Glutamatergic neuron (in vitro differentiated cells): Measurements from ENCODE around the gene IDUA. TPM values are rescaled to one million over a fixed set of nuclear protein-coding genes. Genes with fewer than 3 reads are reported as not detected.

Experiments
- DNase-seq: peaks from one replicate; pipeline ENCODE4 v3.0.0; 2022
- H3K27ac Mint-ChIP-seq: one replicate; pipeline ENCODE4 v1.8.0; 2020; ENCODE audit warnings: mild to moderate bottlenecking, mixed read lengths, inconsistent platforms; ENCODE audit not compliant: unreplicated experiment
- H3K27me3 Mint-ChIP-seq: one replicate; pipeline ENCODE4 v1.8.0; 2020; ENCODE audit warnings: mild to moderate bottlenecking, moderate library complexity, mixed read lengths, inconsistent platforms; ENCODE audit not compliant: unreplicated experiment
- H3K36me3 Mint-ChIP-seq: one replicate; pipeline ENCODE4 v1.8.0; 2020; ENCODE audit warnings: mild to moderate bottlenecking, mixed read lengths, inconsistent platforms; ENCODE audit not compliant: unreplicated experiment
- H3K4me1 Mint-ChIP-seq: one replicate; pipeline ENCODE4 v1.8.0; 2020; ENCODE audit warnings: mild to moderate bottlenecking, low read depth, mixed read lengths, inconsistent platforms; ENCODE audit not compliant: unreplicated experiment
- H3K4me3 Mint-ChIP-seq: one replicate; pipeline ENCODE4 v1.8.0; 2020; ENCODE audit warnings: mild to moderate bottlenecking, mixed read lengths, inconsistent platforms; ENCODE audit not compliant: unreplicated experiment
- H3K9me3 Mint-ChIP-seq: one replicate; pipeline ENCODE4 v1.8.0; 2020; ENCODE audit warnings: mild to moderate bottlenecking, moderate library complexity, mixed read lengths, inconsistent platforms; ENCODE audit not compliant: unreplicated experiment
- total RNA-seq: library from RNA; stranded (reverse); fragmentation: NEBNext Ultra II Directional; extraction: Animal tissue kit (Norgen Biotek cat#: 25700); gene quantifications from one replicate; pipeline ENCODE4 v1.2.1, GENCODE V29; 2021; ENCODE audit not compliant: unreplicated experiment
- TF ChIP-seq, protein P1 (sequence below): fragments of 200-600 bp; sonication (generic); IDR thresholded peaks from one replicate; pipeline ENCODE4 v1.5.0; 2021; ENCODE audit not compliant: partially characterized antibody, unreplicated experiment

IDUA gene
- total RNA-seq, 1 donor from 2014 or later = 20.3 TPM

DNA sequence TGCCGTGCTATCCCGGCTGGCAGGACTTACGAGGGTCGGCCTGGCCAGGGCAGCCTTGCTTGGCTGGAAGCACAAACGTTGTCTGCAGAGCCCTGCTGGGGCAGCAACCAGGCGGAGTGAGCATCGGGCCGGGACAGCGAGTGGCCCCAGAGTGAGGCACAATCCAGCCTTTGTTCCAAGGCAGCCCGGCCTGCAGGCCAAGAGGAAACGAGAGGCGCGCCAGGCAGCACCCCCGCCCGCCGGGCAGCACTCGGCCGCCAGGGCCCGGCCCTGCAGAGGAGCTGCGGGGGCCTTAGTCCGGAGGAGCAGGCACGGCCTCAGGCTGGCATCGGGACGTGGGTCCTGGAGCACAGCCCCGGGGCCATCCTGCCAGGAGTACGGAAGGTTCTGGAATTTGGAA, 48.7 kb downstream of the IDUA start:
- no peak overlapping the region for H3K4me3 Mint-ChIP-seq
- no peaks in the 10 kb centered on the region for H3K4me1 Mint-ChIP-seq
- H3K9me3 Mint-ChIP-seq = peaks cover 2% of the 10 kb centered on the region
- no peaks in the 10 kb centered on the region for H3K36me3 Mint-ChIP-seq
- H3K27me3 Mint-ChIP-seq = peaks cover 2% of the 10 kb centered on the region
- no peak for DNase-seq
- H3K27ac Mint-ChIP-seq = no peak overlapping the region
- TF ChIP-seq, protein P1, sequence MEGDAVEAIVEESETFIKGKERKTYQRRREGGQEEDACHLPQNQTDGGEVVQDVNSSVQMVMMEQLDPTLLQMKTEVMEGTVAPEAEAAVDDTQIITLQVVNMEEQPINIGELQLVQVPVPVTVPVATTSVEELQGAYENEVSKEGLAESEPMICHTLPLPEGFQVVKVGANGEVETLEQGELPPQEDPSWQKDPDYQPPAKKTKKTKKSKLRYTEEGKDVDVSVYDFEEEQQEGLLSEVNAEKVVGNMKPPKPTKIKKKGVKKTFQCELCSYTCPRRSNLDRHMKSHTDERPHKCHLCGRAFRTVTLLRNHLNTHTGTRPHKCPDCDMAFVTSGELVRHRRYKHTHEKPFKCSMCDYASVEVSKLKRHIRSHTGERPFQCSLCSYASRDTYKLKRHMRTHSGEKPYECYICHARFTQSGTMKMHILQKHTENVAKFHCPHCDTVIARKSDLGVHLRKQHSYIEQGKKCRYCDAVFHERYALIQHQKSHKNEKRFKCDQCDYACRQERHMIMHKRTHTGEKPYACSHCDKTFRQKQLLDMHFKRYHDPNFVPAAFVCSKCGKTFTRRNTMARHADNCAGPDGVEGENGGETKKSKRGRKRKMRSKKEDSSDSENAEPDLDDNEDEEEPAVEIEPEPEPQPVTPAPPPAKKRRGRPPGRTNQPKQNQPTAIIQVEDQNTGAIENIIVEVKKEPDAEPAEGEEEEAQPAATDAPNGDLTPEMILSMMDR = no peak

DNA sequence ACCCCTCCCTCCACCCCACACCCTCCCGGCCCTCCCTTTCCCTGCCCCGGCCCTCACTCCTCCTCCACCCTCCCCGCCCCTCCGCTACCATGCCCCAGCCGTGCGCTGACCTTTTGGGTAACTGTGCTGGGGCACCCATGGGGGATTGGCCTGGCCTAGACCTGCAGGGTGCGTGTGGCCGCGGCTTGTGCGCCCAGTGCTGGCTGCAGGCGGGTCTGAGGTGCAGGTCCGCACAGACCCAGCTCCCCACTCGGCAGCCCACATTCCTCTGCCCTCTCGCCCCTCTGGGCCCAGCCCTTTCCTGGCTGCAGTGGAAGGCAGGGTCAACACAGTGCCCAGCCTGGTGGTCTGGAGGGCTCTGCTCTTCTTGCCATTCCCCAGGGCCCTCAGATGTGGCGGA, 49.3 kb downstream of the IDUA start:
- H3K4me3 Mint-ChIP-seq = no peak overlapping the region
- TF ChIP-seq, protein P1 = no peak

DNA sequence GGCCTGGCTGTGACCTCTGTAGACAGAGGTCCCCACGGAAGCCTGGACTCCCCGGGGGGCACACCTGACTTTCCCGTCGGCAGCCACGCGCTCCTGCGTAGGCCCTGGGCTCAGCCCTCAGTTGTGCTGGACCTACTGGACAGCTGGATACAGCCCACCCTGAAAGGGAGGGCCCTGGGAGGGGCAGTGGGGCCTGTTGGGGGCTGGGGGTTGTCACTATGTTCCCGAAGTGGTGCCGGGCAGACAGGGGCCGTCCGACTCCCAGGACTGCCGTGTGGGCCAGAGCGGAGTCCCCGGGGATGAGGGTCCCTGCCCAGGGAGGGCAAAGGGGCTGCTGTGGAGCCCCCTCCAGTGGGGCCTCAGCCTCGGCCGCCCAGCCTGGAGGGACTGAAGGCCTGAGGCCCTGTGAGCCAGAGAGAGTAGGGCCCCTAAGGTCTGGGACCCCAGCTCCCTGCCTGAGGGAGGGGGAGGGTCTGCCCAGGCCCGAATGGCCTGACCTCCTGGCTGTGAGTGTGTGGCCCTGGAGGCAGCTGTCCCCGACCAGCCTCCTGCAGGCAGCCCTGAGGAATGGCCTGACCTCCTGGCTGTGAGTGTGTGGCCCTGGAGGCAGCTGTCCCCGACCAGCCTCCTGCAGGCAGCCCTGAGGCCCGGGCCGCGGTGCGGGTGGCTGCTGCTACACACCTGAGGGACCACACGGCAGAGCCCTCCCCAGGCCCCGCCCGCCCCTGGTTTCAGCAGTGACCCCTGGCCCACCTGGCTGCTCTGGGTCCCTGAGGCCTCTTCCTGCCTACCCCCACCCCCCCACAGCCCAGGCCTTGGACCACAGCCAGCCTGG, 50.3 kb downstream of the IDUA start:
- H3K4me3 Mint-ChIP-seq = no peak overlapping the region
- peaks cover 2% of the 10 kb centered on the region for H3K9me3 Mint-ChIP-seq
- DNase-seq = no peak
- no peak overlapping the region for H3K27ac Mint-ChIP-seq
- H3K36me3 Mint-ChIP-seq = no peaks in the 10 kb centered on the region
- H3K27me3 Mint-ChIP-seq = peaks cover 4% of the 10 kb centered on the region
- H3K4me1 Mint-ChIP-seq = no peaks in the 10 kb centered on the region
- TF ChIP-seq, protein P1 = no peak

More for the DNA sequence above, 49.3 kb downstream of the IDUA start:
- H3K27ac Mint-ChIP-seq = no peak overlapping the region
- H3K27me3 Mint-ChIP-seq = peaks cover 2% of the 10 kb centered on the region
- no peaks in the 10 kb centered on the region for H3K4me1 Mint-ChIP-seq
- H3K36me3 Mint-ChIP-seq = no peaks in the 10 kb centered on the region
- peaks cover 2% of the 10 kb centered on the region for H3K9me3 Mint-ChIP-seq
- DNase-seq = no peak

DNA sequence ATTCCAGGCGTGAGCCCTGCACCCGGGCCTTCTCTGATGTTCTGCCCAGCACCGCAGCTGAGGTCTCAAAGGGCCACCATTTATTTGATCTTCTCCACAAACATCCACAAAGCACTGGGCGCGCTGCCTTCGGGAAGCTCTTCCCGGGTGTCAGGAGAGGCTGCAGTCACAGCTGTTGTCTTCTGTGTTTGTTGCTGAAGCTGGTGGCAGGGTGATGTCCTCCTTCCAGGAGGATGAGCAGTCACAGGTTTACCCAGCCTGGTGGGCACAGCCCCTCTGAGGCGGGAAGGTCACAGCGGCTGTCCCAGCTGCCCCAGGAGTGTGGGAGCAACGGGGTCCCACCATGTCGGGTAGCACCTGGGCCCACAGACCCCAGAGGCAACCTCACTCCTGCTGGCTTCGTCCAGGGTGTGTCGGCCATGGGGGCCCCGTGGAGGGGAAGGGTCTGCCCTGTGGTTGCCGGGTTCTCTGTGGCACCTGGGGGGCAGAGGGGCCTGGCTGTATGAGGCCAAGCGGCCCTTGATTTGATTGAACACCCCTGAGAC, 52.2 kb downstream of the IDUA start:
- no peaks in the 10 kb centered on the region for H3K4me1 Mint-ChIP-seq
- peaks cover 8% of the 10 kb centered on the region for H3K27me3 Mint-ChIP-seq
- no peaks in the 10 kb centered on the region for H3K36me3 Mint-ChIP-seq
- no peak overlapping the region for H3K4me3 Mint-ChIP-seq
- no peak for DNase-seq
- TF ChIP-seq, protein P1 = no peak
- no peak overlapping the region for H3K27ac Mint-ChIP-seq
- H3K9me3 Mint-ChIP-seq = peaks cover 4% of the 10 kb centered on the region
